Epithelial cell of proximal tubule (primary cell): ENCODE measurements around the gene AUTS2. TPM values are rescaled to one million over a fixed set of nuclear protein-coding genes. Genes with fewer than 3 reads are reported as not detected.

Experiments used
- DNase-seq: peaks from one replicate; pipeline ENCODE4 v3.0.0-alpha.2; 2011; ENCODE audit warnings: low read depth
- H3K4me3 ChIP-seq: 2 replicates; pipeline ENCODE4 v1.5.1; 2011; ENCODE audit warnings: low read depth, mild to moderate bottlenecking, low read length
- CTCF ChIP-seq: conservative IDR thresholded peaks from 2 replicates; pipeline ENCODE4 v1.5.1; 2012; ENCODE audit warnings: low read depth, mild to moderate bottlenecking, low read length
- total RNA-seq: library from RNA; depleted of rRNA; stranded (reverse); fragments of >200 nt; gene quantifications from 2 replicates; pipeline ENCODE4 v1.2.3, GENCODE V29; 2015

The AUTS2 gene
- total RNA-seq, 1 donor from 2014 or later: 10.0 TPM

- no peak for TF ChIP-seq CTCF
- no peak overlapping the region for H3K4me3 ChIP-seq
- no peak for DNase-seq
Measured at GRCh38 chr7:70492625-70493024, 894.4 kb downstream of the AUTS2 start.

DNA sequence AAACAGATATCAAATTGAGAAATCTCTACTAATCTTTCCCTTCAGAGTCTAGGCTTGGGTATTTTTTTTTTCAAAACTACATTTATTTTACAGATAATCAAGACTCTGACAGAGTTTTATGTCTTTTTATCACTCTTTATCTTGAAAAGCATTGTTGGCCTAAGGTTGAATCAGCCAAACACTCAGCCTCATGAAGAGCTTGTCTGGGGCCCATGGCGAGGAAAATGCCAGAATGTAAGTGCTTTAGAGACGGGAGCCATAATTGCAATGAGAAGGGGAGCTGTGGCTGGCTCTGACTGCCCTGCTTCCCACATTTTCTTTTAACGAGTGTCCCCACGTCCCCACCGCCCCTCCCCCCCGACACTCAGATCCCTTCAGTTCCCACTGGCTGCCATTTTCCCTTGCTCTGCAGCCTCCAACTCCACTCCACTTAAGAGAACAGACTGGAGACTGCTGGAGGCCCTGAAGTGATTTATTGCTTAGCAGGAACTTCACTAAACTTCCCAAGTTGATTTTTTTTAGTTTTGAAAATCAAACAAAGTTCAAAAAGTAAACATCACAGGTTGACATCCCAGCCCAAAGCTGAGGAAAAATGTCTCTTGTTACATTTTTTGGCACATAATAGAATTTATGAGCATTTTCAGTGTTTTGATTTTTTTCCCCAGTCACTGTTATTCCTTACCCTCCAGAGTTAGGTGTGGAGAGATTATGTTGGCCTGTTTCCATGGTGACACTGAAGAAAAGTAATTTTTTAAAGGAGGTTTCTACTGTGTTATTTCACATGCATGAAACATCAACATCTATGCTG lies 896.2 kb downstream of the AUTS2 start:
- DNase-seq: no peak
- no peak for TF ChIP-seq CTCF
- H3K4me3 ChIP-seq: no peak overlapping the region

DNA sequence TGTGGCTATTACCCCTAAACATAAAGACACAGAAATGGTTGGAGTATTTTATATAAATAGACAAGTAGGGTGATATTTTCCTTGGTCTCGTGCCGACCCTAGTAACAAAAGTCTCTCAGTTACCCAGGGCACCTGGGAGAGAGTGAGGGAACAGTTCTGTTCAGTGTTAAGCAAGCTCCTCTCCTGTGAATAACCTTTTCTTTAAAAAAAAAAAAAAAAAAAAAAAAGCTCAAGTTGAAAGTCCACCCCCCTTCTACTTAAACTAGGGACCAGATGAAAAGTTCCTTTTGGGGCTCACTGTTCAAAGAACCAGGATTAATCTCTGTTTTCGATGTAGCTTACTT lies 896.7 kb downstream of the AUTS2 start:
- TF ChIP-seq CTCF: no peak
- no peak for DNase-seq
- H3K4me3 ChIP-seq: no peak overlapping the region

- DNase-seq: no peak
- no peak overlapping the region for H3K4me3 ChIP-seq
- TF ChIP-seq CTCF: no peak
Measured at GRCh38 chr7:70497793-70498192, 899.5 kb downstream of the AUTS2 start.

DNA sequence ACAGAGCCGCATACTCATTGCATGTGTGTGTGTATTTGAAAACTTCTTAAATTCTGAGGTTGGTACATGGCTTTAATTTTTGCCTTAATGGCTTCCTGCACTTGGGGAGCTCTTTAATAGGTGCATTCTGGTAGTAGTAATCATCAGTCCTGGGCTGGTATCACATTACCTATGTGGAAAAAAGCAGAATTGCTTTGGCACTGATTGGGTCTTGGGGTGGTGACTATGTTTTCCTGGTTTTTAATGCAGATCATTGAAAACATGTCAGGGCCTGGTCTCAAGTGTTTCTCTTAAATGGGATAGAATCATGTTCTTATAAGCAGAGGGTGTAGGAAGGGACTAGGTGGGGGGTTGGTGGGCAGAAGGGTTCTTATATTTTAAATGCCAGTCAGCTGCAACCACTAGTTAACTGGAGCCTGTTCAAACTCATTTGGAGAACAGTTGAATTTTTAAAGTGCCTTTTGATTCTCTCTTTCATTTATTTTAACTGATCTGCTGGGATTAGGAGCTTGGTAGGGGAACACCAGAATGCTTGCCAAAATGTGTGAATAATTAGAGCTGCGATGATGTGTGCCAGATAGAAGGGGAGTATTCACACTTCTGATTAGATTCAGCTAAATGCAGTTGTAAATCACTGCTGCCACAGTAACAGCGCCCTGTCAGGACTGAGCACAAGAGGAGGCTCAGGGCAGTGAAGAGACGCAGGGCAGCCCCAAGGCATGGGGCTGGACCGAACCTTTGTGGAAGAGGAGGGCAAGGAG lies 900.1 kb downstream of the AUTS2 start:
- no peak for TF ChIP-seq CTCF
- no peak for DNase-seq

GRCh38 chr7:70500261-70500660 lies 902.0 kb downstream of the AUTS2 start:
- no peak for DNase-seq
- H3K4me3 ChIP-seq: no peak overlapping the region
- no peak for TF ChIP-seq CTCF

More for the DNA sequence above, 900.1 kb downstream of the AUTS2 start:
- no peak overlapping the region for H3K4me3 ChIP-seq
